NT2/D1 (cell line): ENCODE data around the gene FEM1A.

Source experiments
- SUZ12 ChIP-seq: IDR thresholded peaks from 2 replicates; pipeline ENCODE4 v1.6.1; 2011; ENCODE audit not compliant: insufficient read length, insufficient read depth; ENCODE audit errors: extremely low read depth
- YY1 ChIP-seq: IDR thresholded peaks from 2 replicates; pipeline ENCODE4 v1.6.1; 2011; ENCODE audit not compliant: insufficient read length, insufficient read depth

- no peak for TF ChIP-seq SUZ12
- no peak for TF ChIP-seq YY1
These were observed 11.2 kb downstream of the FEM1A start for GRCh38 chr19:4802711-4803110.
